Stimulated activated naive CD4-positive, alpha-beta T cell treated with Interleukin-2 at 50 U/mL for 16 hours (primary cell): Measurements from ENCODE around the gene GON7.
"Not testable (repeated sequence)": the region's sequence is repeated elsewhere in the genome, so short reads cannot be mapped to it uniquely, and the experiment has no call there.

ENCODE experiments used
- DNase-seq: peaks from one replicate; lab custom pipeline; 2025; lab: John Stamatoyannopoulos, UW

Gene GON7

GRCh38 chr14:93206793-93207467, at the start of gene GON7, which contains the start of gene UBR7:
TSS of gene GON7 (minus strand) at chr14:93207065. CDS start at chr14:93207037, 28 bp downstream.
TSS of gene UBR7 (plus strand) at chr14:93207256. CDS start at chr14:93207292, 36 bp downstream.
- peak; percentile 87 for DNase-seq

GRCh38 chr14:93249128-93249831, 42.4 kb upstream of the GON7 start:
- DNase-seq = no peak

- no peak for DNase-seq
These were observed 39.7 kb upstream of the GON7 start for GRCh38 chr14:93246534-93246933.

GRCh38 chr14:93245764-93246420, 39.0 kb upstream of the GON7 start:
- DNase-seq = no peak

GRCh38 chr14:93240678-93241000, 33.8 kb upstream of the GON7 start:
- no peak for DNase-seq

GRCh38 chr14:93239869-93240677, 33.2 kb upstream of the GON7 start:
- no peak for DNase-seq

- DNase-seq = no peak
These were observed 27.9 kb upstream of the GON7 start for GRCh38 chr14:93234798-93235197.

GRCh38 chr14:93233078-93233477, 26.2 kb upstream of the GON7 start:
- DNase-seq = not testable (repeated sequence)

- no peak for DNase-seq
These were observed 25.3 kb upstream of the GON7 start for GRCh38 chr14:93232159-93232558.

GRCh38 chr14:93231129-93231979, 24.5 kb upstream of the GON7 start:
- no peak for DNase-seq

GRCh38 chr14:93230539-93230938, 23.7 kb upstream of the GON7 start:
- no peak for DNase-seq

GRCh38 chr14:93228550-93228949, 21.7 kb upstream of the GON7 start:
- no peak for DNase-seq

GRCh38 chr14:93223565-93223964, 16.7 kb upstream of the GON7 start:
- DNase-seq = no peak

- no peak for DNase-seq
These were observed 13.6 kb upstream of the GON7 start for GRCh38 chr14:93220509-93220908.

- DNase-seq = peak; percentile 16
These were observed 12.3 kb upstream of the GON7 start for GRCh38 chr14:93219103-93219726.

GRCh38 chr14:93214598-93214997, 7.7 kb upstream of the GON7 start:
- no peak for DNase-seq

- no peak for DNase-seq
These were observed 5.6 kb upstream of the GON7 start for GRCh38 chr14:93212432-93212831.

- DNase-seq = no peak
These were observed 823 bp upstream of the GON7 start for GRCh38 chr14:93207468-93208308.

- DNase-seq = no peak
These were observed 5.6 kb downstream of the GON7 start for GRCh38 chr14:93201155-93201704.

- DNase-seq = no peak
These were observed 6.3 kb downstream of the GON7 start for GRCh38 chr14:93200553-93200952.
